Choroid plexus epithelial cell (primary cell): ENCODE results near the gene DHX15.

ENCODE experiments used
- DNase-seq: peaks from one replicate; pipeline ENCODE4 v3.0.0-alpha.2; 2010; ENCODE audit warnings: low read depth
- H3K4me3 ChIP-seq: 2 replicates; pipeline ENCODE4 v1.5.1; 2011; ENCODE audit warnings: low read depth, mild to moderate bottlenecking, control low read depth, low read length, moderate library complexity
- CTCF ChIP-seq: conservative IDR thresholded peaks from 2 replicates; pipeline ENCODE4 v1.5.1; 2011; ENCODE audit warnings: low read depth, mild to moderate bottlenecking, control low read depth, inconsistent platforms, low read length, moderate library complexity

The DHX15 gene

GRCh38 chr4:24570172-24570571 is 14.2 kb downstream of the DHX15 start:
- H3K4me3 ChIP-seq: no peak overlapping the region
- TF ChIP-seq CTCF: no peak
- DNase-seq: no peak

- DNase-seq: no peak
- H3K4me3 ChIP-seq: no peak overlapping the region
- no peak for TF ChIP-seq CTCF
Observed at GRCh38 chr4:24569662-24570061, 14.7 kb downstream of the DHX15 start.

DNA sequence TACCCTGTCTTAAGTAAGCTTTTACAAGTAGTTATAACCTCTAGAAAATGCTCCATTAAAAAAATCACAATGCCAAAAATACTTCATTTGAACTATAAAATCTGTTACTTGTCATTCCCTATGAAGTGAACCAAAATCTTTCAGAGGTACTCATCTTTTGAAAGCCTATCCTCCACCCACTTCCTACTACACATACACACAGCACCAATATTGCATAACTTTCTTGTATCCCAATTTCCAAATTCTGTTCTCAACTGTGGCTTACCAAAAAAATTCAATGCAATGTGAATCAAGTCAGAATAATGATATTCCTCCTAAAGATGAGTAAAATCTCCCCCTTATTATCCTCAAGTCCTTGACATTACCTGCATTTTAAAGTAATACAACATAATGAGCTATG is 15.9 kb downstream of the DHX15 start:
- no peak for DNase-seq
- no peak for TF ChIP-seq CTCF
- no peak overlapping the region for H3K4me3 ChIP-seq

DNA sequence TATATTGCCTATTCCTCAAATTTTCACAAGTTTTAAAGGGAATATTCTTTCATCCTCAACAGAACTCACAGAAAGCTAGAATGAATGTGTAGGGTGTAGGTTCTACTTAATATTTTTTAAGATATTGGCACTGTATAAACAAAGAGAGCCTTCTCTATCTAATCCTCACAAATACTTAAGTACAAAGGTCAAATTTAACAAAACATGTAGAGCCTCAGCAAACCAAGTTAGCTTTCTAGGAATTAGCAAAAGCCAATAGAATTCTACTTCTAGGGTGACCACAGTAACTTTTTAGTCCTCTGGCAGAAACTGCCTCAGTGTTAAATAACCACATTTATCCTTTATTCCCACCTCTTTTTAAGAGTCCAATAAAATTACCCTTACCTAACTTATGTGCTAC is 19.3 kb downstream of the DHX15 start:
- no peak for TF ChIP-seq CTCF
- DNase-seq: peak; percentile 37
- no peak overlapping the region for H3K4me3 ChIP-seq

GRCh38 chr4:24564488-24564887 is 19.9 kb downstream of the DHX15 start:
- TF ChIP-seq CTCF: no peak
- no peak overlapping the region for H3K4me3 ChIP-seq
- DNase-seq: peak; percentile 56

DNA sequence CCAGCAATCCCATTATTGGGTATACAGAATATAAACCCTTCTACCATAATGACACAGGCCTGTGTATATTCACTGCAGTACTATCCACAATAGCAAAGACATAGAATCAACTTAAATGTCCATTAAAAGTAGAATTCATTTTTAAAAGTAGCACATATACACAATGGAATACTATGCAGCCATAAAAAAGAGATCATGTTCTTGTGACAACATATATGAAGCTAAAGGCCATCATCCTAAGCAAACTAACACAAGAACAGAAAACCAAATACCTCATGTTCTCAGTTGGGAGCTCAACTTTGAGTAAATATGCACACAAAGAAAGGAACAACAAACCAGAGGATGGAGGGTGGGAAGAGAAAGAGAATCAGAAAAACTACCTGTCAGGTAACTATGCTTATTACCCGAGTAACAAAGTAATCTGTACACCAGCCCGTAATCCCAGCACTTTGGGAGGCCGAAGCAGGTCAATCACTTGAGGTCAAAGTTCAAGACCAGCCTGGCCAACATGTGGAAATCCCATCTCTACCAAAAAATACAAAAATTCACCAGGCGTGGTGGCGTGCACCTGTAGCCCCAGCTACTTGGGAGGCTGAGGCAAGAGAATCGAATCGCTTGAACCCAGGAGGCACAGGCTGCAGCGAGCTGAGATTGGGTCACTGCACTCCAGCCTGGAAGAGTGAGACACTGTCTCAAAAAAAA is 22.8 kb downstream of the DHX15 start:
- TF ChIP-seq CTCF: no peak
- no peak for DNase-seq
- no peak overlapping the region for H3K4me3 ChIP-seq

DNA sequence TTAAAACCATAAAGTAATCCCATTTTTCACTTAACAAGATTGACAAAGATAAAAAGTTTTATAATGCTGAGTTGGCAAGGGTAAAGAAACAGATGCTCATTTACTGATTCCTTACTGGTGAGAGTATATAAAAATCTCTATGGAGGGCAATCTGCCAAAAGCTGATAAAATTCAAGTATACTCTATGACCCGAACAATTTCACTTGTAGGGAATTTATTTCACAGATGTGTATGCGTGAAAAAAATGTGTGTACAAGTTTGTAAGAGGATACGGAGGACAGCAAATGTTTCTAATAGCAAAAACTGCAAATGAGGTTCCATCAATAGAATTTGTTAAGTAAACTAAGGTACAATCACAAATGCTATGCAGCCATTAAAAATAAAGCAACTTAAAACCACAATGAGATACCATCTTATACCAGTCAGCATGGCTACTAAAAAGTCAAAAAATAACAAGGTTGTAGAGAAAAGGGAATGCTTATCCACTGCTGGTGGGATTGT is 23.4 kb downstream of the DHX15 start:
- no peak for TF ChIP-seq CTCF
- DNase-seq: peak; percentile 31

More for the DNA sequence above, 23.4 kb downstream of the DHX15 start:
- H3K4me3 ChIP-seq: no peak overlapping the region
